Tibial nerve (tissue), 4 donors: Measurements from ENCODE around the gene FAM229B. TPM values are rescaled to one million over a fixed set of nuclear protein-coding genes. Genes with fewer than 3 reads are reported as not detected.

Experiments
- DNase-seq, 2 donors: peaks; one replicate each; pipeline ENCODE4 v3.0.0-alpha.2; 2019; ENCODE audit warnings: low spot score in 2 of 2
- H3K27ac ChIP-seq, 4 donors: fragments of 200-600 bp; sonication (generic) in 3 of 4; one replicate each; pipeline ENCODE4 v1.5.1; 2017 to 2019; ENCODE audit warnings: mild to moderate bottlenecking in 1 of 4
- H3K27me3 ChIP-seq, 2 donors: fragments of 200-600 bp; sonication (generic) in 1 of 2; one replicate each; pipeline versions ENCODE4 v1.5.1 to v1.6.0; 2017 to 2019
- H3K36me3 ChIP-seq, 3 donors: fragments of 200-600 bp; sonication (generic); one replicate each; pipeline ENCODE4 v1.5.1; 2018 to 2019
- H3K4me1 ChIP-seq, 4 donors: fragments of 200-600 bp; sonication (generic) in 3 of 4; one replicate each; pipeline ENCODE4 v1.5.1; 2017 to 2019
- H3K4me3 ChIP-seq, 4 donors: fragments of 200-600 bp; sonication (generic) in 3 of 4; one replicate each; pipeline ENCODE4 v1.5.1; 2017 to 2019; ENCODE audit warnings: mild to moderate bottlenecking in 1 of 4, moderate library complexity in 1 of 4
- H3K9me3 ChIP-seq, 4 donors: fragments of 200-600 bp; sonication (generic) in 3 of 4; one replicate each; pipeline ENCODE4 v1.5.1; 2017 to 2019
- EP300 ChIP-seq, 2 donors: sonication (generic); formaldehyde crosslinking; IDR thresholded peaks; one replicate each; pipeline ENCODE4 v1.6.1; 2017; ENCODE audit warnings: antibody characterized with exemption in 2 of 2, mild to moderate bottlenecking in 1 of 2
- POLR2A ChIP-seq, 2 donors: fragments of 450-650 bp; IDR thresholded peaks; one replicate each; pipeline ENCODE4 v1.6.1; 2017; ENCODE audit warnings: antibody characterized with exemption in 2 of 2, mild to moderate bottlenecking in 2 of 2, moderate library complexity in 2 of 2
- WGBS, 2 donors: methylation state at CpG; one replicate each; pipeline ENCODE4 v1.1.5; 2018; 5-methylcytosine and 5-hydroxymethylcytosine counted together
- total RNA-seq, 4 donors: library from RNA; depleted of rRNA; stranded (reverse); fragments of >200 nt; gene quantifications; one replicate each; pipeline ENCODE4 v1.1.0, GENCODE V29; 2016
- TF ChIP-seq, protein P1 (sequence below), 5 experiments: fragments of 200-600 bp in 3 of 5; fragments of 450-650 bp in 2 of 5; sonication (generic) in 3 of 5; IDR thresholded peaks; one replicate each; pipeline ENCODE4 v1.5.1; 2016 to 2019; ENCODE audit warnings: antibody characterized with exemption in 5 of 5, mild to moderate bottlenecking in 3 of 5, moderate library complexity in 2 of 5

Gene FAM229B
- total RNA-seq, 4 donors from 2014 or later, result 18.0 to 32.1 (median 23.9) TPM

DNA sequence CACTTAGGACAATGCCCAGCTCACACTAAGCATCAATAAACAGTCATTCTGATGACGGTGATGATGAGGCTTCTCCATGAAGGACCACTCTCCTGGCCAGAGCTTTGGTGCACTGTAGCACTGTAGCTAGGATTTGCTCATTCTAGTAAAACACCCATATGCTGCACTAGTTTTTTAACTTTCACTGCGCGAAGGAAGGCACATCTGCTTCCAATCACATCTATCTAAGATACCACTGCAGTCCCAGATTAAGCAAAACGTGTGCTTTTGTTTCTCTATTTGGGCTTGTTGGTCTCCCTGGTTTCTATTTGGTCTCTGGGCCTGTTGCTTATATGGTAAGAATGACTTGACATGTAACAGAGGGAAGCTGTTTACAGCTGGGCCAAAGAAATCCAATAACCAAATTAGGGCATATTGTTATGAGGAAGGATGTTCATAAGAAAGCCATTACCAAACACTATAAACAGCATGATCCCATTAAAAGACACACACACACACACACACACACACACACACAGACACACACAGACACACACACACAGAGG lies 62.4 kb downstream of the FAM229B start:
- peak in 1 of 2 donors; percentile 33 for DNase-seq
- 49 to 56% methylated on average over 4 of the region's 4 CpGs for WGBS, 2 donors
- TF ChIP-seq, protein P1, sequence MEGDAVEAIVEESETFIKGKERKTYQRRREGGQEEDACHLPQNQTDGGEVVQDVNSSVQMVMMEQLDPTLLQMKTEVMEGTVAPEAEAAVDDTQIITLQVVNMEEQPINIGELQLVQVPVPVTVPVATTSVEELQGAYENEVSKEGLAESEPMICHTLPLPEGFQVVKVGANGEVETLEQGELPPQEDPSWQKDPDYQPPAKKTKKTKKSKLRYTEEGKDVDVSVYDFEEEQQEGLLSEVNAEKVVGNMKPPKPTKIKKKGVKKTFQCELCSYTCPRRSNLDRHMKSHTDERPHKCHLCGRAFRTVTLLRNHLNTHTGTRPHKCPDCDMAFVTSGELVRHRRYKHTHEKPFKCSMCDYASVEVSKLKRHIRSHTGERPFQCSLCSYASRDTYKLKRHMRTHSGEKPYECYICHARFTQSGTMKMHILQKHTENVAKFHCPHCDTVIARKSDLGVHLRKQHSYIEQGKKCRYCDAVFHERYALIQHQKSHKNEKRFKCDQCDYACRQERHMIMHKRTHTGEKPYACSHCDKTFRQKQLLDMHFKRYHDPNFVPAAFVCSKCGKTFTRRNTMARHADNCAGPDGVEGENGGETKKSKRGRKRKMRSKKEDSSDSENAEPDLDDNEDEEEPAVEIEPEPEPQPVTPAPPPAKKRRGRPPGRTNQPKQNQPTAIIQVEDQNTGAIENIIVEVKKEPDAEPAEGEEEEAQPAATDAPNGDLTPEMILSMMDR (IDR thresholded peaks at IDR 0.05), result no peak
- no peak for TF ChIP-seq POLR2A (IDR thresholded peaks at IDR 0.05)
- TF ChIP-seq EP300 (IDR thresholded peaks at IDR 0.05), result peak in 1 of 2 donors; percentile 32
- H3K36me3 ChIP-seq, result peaks cover 0 to 46% (median 0%) of the 10 kb centered on the region in 3 donors
- no peaks in the 10 kb centered on the region for H3K9me3 ChIP-seq
- H3K4me1 ChIP-seq, result peaks cover 0 to 28% (median 6%) of the 10 kb centered on the region in 4 donors
- no peak overlapping the region for H3K4me3 ChIP-seq
- peak overlapping the region; percentile 17 to 80 (median 62) for H3K27ac ChIP-seq
- H3K27me3 ChIP-seq, result no peaks in the 10 kb centered on the region

DNA sequence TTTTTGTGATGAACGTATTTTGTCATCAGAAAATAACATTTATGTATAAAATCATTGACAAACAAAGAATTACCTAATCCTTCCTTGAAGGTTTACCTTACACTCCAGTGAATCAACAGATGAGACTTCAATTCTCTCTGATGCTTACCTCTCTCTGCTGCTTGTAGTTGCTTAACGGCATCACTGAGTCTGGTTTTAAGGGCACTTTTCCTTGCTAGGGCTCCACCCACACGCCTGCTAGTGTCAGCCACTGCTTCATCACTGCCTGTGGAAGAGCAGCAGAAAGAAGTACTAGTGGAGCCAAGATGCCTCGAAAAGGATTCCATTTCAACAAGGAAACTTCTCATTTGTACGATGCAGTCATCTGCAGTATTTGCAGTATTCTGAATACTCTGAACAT lies 63.0 kb downstream of the FAM229B start:
- Histone ChIP-seq H3K4me1 (peaks cover 0 to 30% (median 6%) of the 10 kb centered on the region in 4 donors), H3K4me3 (no peak overlapping the region), H3K9me3 (no peaks in the 10 kb centered on the region), H3K27me3 (no peaks in the 10 kb centered on the region), H3K36me3 (peaks cover 0 to 46% (median 0%) of the 10 kb centered on the region in 3 donors), H3K27ac (peak overlapping the region; percentile 17 to 80 (median 62))
- 21 to 34% methylated on average over 5 of the region's 5 CpGs for WGBS, 2 donors
- TF ChIP-seq POLR2A (IDR thresholded peaks at IDR 0.05) (no peak), EP300 (IDR thresholded peaks at IDR 0.05) (no peak)
- TF ChIP-seq, protein P1 (IDR thresholded peaks at IDR 0.05), result no peak
- DNase-seq, result peak in 1 of 2 donors; percentile 21

Other genes with a start within 250 kb of the FAM229B start
- gene FYN, start 214.1 kb upstream of the FAM229B start, total RNA-seq, result 100 to 1,000 TPM; 143 to 219 (median 165) TPM
- under 1 TPM in 2 of 4 donors, not detected in 2; 0.39 to 0.42 TPM for gene CCN6, start 33.5 kb upstream of the FAM229B start, total RNA-seq
- 10 to 100 TPM; 47.2 to 64.5 (median 50.7) TPM for gene TUBE1, start 109 bp upstream of the FAM229B start, total RNA-seq
- gene LAMA4, start 167.0 kb downstream of the FAM229B start, total RNA-seq, result 100 to 1,000 TPM; 229 to 524 (median 468) TPM